Right renal pelvis (tissue), 4 donors: Measurements from ENCODE around the gene CLEC20A. TPM values are rescaled to one million over a fixed set of nuclear protein-coding genes. Genes with fewer than 3 reads are reported as not detected.
"Not testable (repeated sequence)": the region's sequence is repeated elsewhere in the genome, so short reads cannot be mapped to it uniquely, and the experiment has no call there.

Experiments
- DNase-seq, 4 donors: peaks; one replicate each; pipeline ENCODE4 v3.0.0-alpha.2; 2013; ENCODE audit warnings: low read depth in 4 of 4, low spot score in 3 of 4, missing footprints in 1 of 4
- polyA plus RNA-seq, 4 donors: library from polyadenylated mRNA; unstranded; fragments of 120-200 nt; gene quantifications; one replicate each; pipeline ENCODE4 v1.2.1, GENCODE V29; 2013; ENCODE audit not compliant: insufficient read length in 4 of 4

The CLEC20A gene
- polyA plus RNA-seq, 4 donors = 0.22 to 0.63 (median 0.34) TPM

DNA sequence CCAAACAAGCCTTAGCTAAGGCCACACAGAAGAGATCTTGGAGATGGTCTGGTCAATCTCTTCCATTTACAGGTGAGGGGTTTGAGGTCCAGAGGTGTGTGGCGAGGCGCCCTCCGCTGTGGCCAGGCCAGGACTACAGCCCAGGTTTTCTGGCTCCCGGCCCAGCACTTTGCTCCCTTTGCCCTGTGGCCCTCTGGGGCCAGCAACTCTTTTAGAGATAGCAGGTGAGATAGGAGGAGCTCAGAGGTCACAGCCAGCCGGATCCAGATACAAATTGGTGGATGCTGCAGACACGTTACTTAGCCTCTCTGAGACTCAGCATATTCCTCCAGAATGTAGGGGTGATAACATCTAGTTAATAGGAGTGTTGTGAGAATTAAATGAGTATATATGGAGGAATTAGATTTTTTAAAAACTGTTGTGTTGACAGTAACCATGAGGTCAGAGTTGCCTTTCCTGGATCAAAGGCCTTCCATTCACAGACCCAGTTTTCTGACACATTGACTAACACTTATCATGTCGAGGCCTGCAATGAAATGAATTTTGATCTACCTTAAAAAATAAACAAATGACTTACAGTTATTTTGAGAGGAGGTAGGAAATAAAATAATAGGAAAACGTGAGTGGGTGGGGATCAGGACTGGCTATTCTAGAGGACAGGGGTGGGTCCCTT lies 32.7 kb upstream of the CLEC20A start:
- no peak for DNase-seq

DNA sequence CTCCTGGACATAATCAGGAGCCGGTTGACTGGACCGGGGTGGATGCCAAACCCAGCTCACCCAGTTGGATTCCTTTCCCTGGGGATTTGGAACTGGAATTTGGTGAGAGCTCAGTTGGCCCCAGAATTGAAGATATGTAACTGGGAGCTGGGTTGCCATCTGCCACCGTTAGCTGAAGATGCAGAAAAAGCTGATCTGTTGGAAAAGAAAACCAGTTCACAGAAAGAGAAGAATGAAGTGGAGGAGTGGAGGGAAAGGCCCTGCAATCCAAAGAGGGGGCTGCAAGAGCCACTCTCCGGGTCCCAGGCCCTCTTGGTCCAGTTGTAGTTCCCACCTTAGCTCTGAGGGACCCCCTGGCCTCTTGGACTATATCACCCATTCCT lies 32.2 kb upstream of the CLEC20A start:
- DNase-seq = no peak

DNA sequence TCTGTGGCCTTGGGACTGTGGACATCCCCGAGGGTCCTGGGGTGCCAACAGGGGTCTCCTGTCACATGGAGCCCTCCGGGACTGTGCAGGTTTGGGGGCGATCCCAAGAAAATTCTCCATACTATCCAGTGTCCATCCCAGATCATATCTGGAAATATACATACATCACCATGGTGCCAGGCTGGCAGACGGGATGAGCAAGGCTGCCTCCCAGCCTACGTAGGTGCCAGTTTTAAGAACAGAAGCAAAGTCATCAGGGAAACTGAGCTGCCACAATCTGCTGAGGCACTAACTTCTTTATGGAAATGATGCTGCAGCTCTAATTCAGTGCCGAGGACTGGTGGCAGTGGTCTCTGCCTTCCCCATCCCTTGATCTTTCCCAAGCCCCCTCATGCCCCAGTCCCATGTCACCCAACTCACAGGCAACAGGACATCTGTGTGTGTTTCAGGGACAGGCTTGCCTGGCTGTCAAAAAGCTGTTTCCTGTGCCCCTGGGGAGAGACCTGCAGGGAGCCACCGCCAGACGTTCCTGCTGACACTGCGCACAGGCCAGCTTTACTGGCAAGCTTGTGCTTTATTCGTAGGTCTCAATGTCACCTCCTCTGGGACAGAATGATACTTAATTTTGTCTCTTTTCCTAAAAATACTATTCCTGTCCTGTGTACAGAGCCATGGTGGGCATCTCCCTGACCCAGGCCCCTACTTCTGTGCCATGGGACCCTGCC lies 31.6 kb upstream of the CLEC20A start:
- DNase-seq = no peak

- no peak for DNase-seq
Observed at GRCh38 chr1:178527117-178527516, 30.4 kb upstream of the CLEC20A start.

DNA sequence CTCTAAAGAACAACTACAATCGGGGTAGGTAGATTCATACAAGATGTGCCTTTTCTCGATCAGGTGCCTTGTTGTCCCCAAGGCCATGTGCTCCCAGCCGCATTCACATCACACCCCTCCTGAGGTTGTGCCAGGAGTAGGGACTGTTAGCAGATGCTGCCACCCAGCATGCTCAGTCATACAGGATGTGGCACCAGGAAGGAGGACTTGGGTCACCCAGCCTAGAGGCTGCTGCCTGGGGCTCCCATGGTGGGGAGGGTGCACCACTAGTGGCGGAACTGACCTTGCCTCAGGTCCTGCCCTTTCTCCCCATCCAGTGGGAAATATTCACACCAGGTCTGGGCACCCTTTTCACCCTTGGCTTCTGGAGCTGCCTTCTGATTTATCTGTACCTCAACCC lies 24.5 kb upstream of the CLEC20A start:
- no peak for DNase-seq

- no peak for DNase-seq
Observed at GRCh38 chr1:178520803-178521202, 24.0 kb upstream of the CLEC20A start.

DNA sequence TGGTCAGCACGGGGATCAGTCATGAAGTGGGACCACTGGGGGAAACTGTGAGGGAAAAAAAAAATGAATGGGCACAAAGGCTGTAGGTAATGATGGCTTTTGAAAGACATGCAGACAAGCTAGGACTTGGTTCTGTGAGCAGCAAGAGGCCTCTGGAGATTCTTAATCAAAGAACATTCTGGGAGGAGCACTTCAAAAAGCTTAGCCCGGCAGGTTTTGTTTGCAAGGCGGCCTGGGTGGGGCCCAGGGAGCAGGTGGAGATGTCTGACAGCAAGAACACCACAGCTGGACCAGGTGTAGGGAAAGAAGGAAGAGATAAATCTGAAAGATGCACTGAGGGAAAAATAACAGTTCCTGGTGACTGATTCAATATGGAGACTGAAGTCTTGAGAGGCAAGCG lies 22.1 kb upstream of the CLEC20A start:
- no peak for DNase-seq

DNA sequence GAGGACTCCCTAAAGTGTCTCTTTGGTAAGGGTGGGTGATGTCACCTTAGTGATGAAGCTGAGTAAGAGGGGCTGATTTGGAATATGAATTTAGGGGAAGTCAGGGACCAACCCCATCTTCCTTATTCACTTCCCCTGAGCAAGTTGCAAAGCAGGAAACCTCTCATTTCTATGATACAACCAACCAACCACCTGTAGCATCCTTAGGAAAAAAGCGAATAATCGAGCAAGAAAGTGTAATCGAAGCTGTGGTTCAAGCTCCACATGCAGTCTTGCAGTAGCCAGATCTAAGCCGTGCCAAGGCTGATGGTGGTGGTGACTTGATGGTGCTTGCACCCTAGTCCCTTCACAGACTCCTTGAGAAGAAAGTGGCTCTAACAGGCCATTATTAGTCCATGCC lies 19.3 kb upstream of the CLEC20A start:
- no peak for DNase-seq

GRCh38 chr1:178513278-178513983 lies 16.7 kb upstream of the CLEC20A start:
- DNase-seq = no peak

- no peak for DNase-seq
Observed at GRCh38 chr1:178512566-178513277, 16.0 kb upstream of the CLEC20A start, which contains the start of gene TEX35. Gene TEX35, plus strand, starts transcription at chr1:178513109. Its CDS starts 80 bp downstream, at chr1:178513189.

DNA sequence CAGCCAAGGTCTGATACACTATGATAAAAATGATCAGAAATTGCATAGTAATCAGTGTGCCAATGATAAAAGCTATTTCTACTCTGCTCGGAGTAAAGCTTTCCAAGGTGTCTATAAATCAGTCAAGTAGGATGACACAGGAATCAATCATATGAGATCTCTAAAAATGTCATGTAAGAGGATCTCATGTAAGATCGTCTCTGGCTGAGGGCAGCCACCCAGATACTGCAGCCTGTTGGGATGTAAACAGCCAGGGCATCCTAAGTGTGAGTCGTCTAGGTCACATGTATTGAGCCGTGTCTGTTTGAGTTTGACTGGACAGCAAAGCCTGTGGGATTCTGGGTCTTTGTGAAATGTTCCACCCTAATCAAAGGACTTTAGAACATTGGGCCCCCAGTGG lies 13.4 kb upstream of the CLEC20A start:
- no peak for DNase-seq

DNA sequence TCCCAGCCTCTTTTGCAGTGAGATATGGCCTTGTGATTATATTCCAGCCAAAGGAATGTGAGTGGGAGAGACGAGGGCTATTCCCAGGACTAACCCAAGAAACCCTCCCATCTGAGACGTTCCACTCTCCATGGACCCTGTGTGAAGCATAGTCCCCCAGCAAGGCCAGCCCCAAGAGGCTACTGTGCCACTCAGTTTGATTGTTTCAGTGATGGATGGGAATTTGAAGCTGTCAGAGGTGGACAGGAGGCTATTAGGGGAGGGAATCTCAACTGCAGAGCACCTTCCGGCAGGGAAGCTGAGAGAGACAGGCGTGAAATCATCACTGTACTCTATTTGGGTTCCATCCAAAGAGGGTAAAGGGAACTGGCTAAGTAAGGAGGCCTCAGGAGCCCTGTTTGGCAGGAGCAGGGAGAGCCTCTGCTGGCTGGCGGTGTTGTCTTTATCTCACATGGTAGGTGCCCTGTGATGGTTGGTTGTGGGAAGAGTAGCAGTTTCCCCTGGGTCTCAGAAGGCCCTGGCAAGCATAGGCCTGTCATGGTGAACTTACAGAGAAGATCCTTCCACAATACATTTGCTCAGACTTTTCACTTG lies 12.7 kb upstream of the CLEC20A start:
- DNase-seq = no peak

DNA sequence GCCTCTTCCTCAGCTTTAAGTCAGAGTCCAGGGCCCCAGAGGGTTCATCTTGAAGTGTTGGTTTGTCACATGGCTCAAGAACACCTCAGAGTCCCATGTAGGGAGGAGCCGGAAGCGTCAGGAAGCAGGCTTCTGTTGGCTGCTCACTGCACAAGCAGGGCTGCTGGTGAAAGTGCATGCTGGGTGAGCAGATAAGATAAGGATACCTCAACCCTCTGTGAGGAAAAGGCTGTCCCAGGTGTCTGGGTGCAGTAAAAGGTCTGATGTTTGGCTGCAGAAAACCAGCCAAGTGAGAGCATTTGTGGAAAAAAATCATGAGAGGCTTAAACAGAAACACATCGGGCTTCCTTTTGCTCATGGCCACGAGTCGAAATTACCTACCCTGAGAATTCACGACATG lies 9.9 kb upstream of the CLEC20A start:
- no peak for DNase-seq

GRCh38 chr1:178506177-178506576 lies 9.4 kb upstream of the CLEC20A start:
- DNase-seq = no peak

- no peak for DNase-seq
Observed at GRCh38 chr1:178504286-178504685, 7.5 kb upstream of the CLEC20A start.

GRCh38 chr1:178503849-178504248 lies 7.1 kb upstream of the CLEC20A start:
- DNase-seq = no peak

DNA sequence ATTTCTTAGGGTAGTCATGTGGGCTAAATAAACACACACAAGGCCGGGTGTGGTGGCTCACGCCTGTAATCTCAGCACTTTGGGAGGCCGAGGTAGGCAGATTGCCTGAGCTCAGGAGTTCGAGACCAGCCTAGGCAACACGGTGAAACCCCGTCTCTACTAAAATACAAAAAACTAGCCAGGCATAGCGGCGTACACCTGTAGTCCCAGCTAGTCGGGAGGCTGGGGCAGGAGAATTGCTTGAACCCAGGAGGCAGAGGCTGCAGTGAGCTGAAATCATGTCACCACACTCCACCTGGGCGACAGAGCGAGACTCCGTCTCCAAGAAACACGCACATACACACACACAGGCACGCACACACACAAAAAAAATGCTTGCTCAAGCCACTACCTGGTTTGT lies 6.6 kb upstream of the CLEC20A start:
- not testable (repeated sequence) for DNase-seq

DNA sequence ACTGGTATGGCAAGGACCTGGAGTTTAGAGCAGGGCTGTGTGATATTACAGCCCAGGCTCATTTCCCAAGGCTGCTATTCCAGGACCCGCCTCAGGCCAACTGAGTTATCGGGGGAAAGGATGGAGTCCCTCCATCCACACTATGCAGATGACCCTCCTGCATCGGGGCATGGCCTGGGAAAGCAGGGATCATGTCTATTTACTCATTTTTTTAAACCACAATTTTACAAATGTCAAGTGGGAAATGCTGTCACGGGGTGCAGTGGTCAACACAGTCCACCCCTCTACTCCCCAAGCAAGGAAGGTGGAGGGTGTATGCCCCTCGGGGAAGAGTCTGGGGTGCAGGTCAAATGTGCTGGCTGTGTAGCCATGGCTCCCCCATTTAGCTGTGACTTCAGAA lies 6.1 kb upstream of the CLEC20A start:
- no peak for DNase-seq

GRCh38 chr1:178502330-178502714 lies 5.6 kb upstream of the CLEC20A start:
- no peak for DNase-seq

- DNase-seq = peak; percentile 41 to 62 (median 58)
Observed at GRCh38 chr1:178501705-178502329, 5.1 kb upstream of the CLEC20A start.
